ENCODE measurements around the gene PSMB9.

Gene PSMB9

GRCh38 chr6:32840604-32841246, 13.3 kb upstream of the PSMB9 start:
- DNase-seq, result peak; percentile 89

DNA sequence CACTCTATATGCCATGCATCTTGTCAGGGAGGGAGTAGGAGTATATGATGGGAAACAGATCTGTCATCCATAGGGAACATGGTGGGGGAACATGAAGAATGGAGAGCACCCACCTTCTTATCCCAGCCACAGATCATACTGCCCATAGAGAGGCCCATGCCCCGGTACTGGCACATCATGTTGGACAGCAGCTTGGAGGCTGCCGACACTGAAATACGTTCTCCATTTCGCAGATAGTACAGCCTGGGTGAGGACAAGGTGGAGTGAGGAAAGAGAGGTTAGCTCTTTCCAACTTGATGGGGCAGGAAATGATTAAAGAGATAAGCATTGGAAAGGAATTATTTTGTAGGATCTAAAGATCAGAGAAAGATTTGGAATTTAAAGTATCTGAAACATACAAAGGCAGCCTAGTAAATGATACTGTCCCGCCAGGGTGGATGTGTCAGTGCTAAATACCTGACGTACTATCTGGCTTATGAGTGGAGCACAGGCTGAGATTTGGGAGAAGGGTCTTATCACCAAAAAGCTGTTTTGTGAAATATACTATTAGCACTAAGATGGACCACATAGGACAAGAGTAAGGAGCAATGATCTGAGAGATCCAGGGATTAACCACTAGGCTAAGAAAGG, 11.9 kb upstream of the PSMB9 start:
- no peak for DNase-seq

DNA sequence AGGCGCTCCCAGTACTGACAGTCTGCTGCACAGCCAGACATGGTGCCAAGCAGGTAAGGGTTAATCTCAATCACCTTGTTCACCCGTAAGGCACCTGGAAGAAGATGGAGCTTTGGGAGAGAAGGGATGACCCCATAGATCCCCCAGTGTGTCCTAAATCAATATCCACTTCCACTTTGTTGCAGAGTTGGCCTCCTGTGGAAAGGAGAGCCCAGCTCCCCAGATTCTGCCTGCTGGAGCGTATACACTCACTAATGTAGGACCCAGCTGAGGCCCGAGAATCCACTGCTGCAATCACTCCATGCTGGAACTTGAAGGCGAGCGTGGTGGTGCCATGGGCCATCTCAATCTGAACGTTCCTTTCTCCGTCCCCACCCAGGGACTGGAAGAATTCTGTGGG, 11.3 kb upstream of the PSMB9 start:
- DNase-seq, result no peak

GRCh38 chr6:32843331-32843978, 10.5 kb upstream of the PSMB9 start:
- DNase-seq, result no peak

DNA sequence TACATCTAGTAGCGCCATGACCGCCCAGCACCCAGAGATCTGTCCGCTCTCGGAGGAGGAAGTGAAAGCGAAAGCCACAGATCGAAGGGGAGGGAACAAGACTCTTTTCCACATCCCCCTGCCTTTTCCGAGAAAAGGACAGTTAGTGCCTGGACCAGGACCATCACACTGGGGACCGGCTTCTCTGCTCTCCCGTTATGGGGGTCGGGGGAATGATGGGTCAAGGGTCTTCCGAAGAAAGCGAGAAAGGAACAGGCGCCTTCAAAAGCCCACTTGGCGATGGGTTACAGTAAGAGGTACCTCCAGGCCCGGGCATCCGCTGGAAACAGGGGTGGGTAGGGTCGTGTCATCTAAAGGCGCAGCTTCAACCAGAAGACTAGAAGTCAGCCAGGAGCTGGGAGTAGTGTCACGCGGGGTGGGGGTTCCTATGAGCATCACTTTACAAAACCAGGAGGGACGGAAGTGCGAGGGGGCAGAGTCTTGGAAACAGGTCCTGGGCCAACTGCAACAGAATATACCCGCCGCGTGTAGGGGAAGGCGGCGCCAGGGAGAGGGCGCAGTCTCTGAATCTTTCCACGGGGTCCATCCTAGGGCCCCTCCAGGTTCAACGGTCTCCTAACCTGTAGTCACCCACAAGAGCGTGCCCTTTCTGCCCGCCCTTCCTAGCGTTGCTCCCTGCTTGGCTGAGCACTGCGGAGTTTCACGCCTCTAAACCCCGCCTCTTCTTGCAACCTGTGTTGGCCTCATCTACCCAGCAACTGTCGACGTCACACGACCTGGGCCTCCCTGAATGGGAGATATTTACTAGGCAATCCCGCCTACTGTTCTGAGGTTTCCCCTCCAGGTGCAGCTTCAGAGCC, 9.8 kb upstream of the PSMB9 start, which contains the start of gene PSMB8:
Gene PSMB8, minus strand, starts transcription at position 69 of the 860 bp plus-strand sequence. Its CDS starts 51 bp downstream, at position 18.
- DNase-seq, result peak; percentile 99

GRCh38 chr6:32844839-32845383, 9.1 kb upstream of the PSMB9 start:
- DNase-seq, result no peak

GRCh38 chr6:32845384-32845884, 8.6 kb upstream of the PSMB9 start:
- peak; percentile 73 for DNase-seq

GRCh38 chr6:32847004-32847403, 7.0 kb upstream of the PSMB9 start:
- no peak for DNase-seq

- no peak for DNase-seq
Observed at GRCh38 chr6:32847795-32848194, 6.2 kb upstream of the PSMB9 start.

DNA sequence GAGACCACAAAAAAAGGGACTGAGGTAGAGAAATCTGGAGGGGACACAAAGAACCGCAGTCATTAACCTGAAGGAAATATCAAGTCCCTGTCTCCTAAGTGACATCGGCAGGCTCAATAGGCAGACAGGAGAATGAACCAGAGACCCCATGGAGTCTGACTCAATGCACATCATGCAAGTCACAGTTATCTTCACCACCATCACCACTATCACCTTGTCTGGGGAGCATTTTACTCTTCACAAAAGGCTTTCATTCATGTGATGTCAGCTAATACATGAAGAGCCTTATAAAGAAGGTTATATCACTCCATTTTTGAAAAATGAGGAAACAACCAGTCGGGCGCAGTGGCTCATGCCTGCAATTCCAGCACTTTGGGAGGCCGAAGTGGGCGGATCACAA, 4.9 kb upstream of the PSMB9 start:
- no peak for DNase-seq

GRCh38 chr6:32851025-32851424, 3.0 kb upstream of the PSMB9 start:
- no peak for DNase-seq

DNA sequence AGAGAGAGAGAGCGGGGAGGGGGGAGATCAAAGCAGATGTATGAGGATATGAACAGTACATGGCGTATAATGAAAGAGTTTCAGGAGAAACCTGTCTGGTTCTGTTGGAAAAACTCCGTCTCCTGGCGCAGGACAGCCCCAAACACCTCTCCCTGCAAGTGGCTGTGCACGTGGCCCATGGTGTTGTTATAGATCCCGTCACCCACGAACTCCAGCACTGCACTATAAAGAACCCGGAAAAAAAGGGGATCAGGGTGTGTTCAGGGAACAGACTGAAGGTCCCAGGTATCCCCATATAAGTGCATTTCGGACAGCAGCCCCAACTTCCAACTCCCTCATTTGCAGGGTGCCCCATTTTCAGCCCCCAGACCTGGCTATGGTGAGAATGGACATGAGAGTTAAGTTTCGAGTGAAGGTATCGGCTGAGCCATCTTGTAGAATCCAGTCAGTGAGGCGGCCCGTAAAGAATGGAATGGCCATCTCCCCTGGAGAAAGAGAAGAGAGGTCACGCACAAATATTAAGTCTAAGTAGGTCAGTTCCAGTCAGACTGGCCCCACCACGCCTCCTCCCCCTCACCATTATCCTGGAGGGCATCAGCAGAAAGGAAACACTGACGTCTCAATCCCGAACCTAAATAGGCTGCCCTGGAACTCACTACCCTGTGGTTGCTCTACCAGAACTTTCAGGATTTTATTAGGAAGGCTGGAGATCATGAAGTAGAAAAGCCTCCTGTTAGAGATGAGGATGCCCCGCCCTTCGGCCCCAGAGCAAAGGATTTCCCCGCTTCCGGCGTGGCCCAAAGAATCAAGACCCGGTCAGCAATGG, 1.8 kb upstream of the PSMB9 start:
- DNase-seq, result no peak

- DNase-seq, result no peak
Observed at GRCh38 chr6:32852844-32853540, 1.0 kb upstream of the PSMB9 start.

DNA sequence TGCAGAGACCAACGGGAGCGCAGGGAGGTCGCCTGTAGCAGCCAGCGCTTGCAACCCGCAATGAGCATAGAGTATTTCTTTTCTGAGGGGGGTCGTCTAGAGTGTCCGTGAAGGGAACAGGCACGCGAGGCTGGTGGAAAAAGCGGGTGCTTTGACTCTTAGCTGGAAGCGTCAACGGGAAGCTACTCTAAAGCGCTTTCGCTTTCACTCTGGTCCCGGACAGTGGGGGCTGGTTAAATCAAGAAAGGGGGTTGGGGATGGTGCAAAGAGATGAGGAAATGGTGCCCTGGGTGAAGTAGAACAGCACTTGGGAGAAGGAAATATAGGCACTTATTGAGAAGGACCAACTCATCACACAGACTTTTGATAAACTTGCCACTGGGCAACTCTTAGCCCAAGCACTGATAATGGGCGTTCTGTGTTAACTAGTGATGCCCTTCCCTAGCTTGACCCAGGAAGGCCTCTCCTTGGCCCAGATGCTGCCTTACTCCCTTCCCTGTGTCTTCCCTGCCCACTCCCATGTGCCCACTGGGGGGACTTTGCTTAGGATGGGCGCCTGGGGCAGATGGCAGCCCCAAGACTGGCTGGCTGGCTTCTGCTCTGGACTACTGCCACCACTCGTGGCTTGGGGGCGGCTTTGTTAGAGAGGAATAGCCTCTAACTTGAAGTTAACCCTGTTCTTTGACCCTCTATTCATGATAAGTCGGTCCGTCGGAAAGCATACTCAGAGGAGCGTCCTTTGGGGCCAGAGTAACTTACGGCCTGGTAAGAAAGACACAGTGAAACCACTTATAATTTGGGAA, 585 bp downstream of the PSMB9 start:
- peak; percentile 70 for DNase-seq

- no peak for DNase-seq
Observed at GRCh38 chr6:32855467-32856174, 1.6 kb downstream of the PSMB9 start.

DNA sequence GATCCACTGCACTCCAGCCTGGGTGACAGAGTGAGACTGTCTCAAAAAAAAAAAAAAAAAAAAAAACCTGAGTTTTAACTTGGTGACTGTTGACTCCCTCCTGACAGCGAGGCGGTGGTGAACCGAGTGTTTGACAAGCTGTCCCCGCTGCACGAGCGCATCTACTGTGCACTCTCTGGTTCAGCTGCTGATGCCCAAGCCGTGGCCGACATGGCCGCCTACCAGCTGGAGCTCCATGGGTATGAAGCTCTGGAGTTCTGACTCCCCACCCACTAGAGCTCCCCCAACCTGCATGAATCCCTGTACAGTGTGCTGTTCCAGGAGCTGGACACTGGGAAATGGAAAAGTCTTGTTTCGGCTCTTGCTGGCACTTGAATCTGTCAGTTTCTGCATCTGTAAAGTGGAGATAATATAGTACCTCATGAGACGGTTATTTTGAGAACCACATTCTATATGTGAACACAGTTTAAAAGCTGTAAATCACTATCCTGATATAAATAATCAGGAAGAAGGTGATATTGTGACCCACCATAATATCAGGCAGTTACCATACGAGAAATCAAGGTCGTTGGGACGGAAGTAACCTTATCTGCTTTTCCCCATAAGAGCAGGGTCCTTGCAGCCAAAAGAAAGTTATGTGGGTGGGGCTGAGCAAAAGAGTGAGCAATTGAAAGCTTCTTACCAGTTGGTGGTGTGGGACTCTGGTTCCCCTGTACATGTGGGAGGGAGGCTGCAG, 3.3 kb downstream of the PSMB9 start:
- no peak for DNase-seq

GRCh38 chr6:32858194-32858593, 4.2 kb downstream of the PSMB9 start:
- DNase-seq, result no peak

- DNase-seq, result no peak
Observed at GRCh38 chr6:32860674-32861073, 6.7 kb downstream of the PSMB9 start.

DNA sequence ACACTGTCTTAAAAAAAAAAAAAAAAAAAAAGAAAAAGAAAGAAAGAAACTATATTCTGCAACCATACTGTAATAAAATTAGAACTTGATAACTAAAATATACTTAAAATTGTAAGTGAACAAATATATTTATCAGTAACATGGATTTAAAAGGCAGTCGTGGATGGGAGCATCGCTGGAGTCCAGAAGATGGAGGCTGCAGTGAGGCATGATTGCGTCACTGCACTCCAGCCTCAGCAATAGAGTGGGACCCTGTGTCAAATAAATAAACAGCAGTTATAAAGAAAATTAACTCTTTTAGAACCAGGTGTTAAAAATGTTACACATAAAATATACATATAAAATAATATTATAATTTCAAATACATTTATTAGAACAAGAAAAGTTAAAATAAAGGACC, 8.7 kb downstream of the PSMB9 start:
- DNase-seq, result no peak
